GM12878 (cell line): ENCODE results near the gene CORO2B. TPM values are rescaled to one million over a fixed set of nuclear protein-coding genes. Genes with fewer than 3 reads are reported as not detected.

Source experiments
- ATAC-seq: fragments of 200-7000 bp; cut with Tn5 transposase; 3 replicates; pipeline ENCODE4 v1.9.1; 2020; ENCODE audit warnings: mild to moderate bottlenecking, moderate library complexity
- BruUV-seq: library from RNA; stranded (reverse); fragments of 400-500 nt; replicated peaks from 2 replicates; lab custom pipeline; 2021; lab: Mats Ljungman, UMichigan
- CTCF ChIA-PET: fragments of 300-600 bp; sonication (Branson Sonifier 250); formaldehyde crosslinking; extraction: SDS; loops from one replicate; lab custom pipeline; 2021; ENCODE audit warnings: inconsistent platforms; lab: Yijun Ruan, JAX
- POLR2A ChIA-PET: fragments of 350-600 bp; formaldehyde crosslinking; extraction: SDS; loops from one replicate; lab custom pipeline; 2021; ENCODE audit warnings: inconsistent platforms; lab: Charles Lee
- RAD21 ChIA-PET: fragments of 300-600 bp; sonication (Branson Sonifier 250); formaldehyde crosslinking; loops from one replicate; lab custom pipeline; 2023; ENCODE audit warnings: antibody characterized with exemption; ENCODE audit not compliant: unreplicated experiment; lab: Charles Lee
- SMC1A ChIA-PET: fragments of 300-600 bp; sonication (Branson Sonifier 250); formaldehyde crosslinking; loops from one replicate; lab custom pipeline; 2023; ENCODE audit not compliant: unreplicated experiment, uncharacterized antibody; lab: Charles Lee
- DNase-seq: peaks from one replicate; pipeline ENCODE4 v3.0.0-alpha.2; 2011; ENCODE audit warnings: low read depth, low spot score
- FAIRE-seq: peaks from 3 replicates; lab custom pipeline; 2011; peaks lifted over from hg19 to GRCh38; lab: Jason Lieb, UNC
- H2AFZ ChIP-seq: 2 replicates; pipeline ENCODE4 v1.6.0; 2011; ENCODE audit warnings: low read depth, low read length, control low read depth; ENCODE audit not compliant: control insufficient read depth
- H3K27ac ChIP-seq: 2 replicates; pipeline ENCODE4 v1.5.1; 2011; ENCODE audit warnings: control low read depth; ENCODE audit not compliant: control insufficient read depth, insufficient read depth
- H3K27me3 ChIP-seq, 2 experiments: replicated peaks in 1 of 2; 2 replicates each; pipeline versions ENCODE4 v1.6.0 to v1.6.1; 2011; ENCODE audit warnings: low read length in 1 of 2; ENCODE audit not compliant: control insufficient read depth in 2 of 2, insufficient read depth in 2 of 2
- H3K36me3 ChIP-seq, 2 experiments: 2 replicates each; pipeline ENCODE4 v1.5.1; 2011; ENCODE audit warnings: low read length in 1 of 2; ENCODE audit not compliant: control insufficient read depth in 2 of 2, insufficient read depth in 2 of 2
- H3K4me1 ChIP-seq: 2 replicates; pipeline ENCODE4 v1.6.1; 2011; ENCODE audit warnings: mild to moderate bottlenecking, low read length, moderate library complexity, mixed read lengths; ENCODE audit not compliant: control insufficient read depth, insufficient read depth
- H3K4me2 ChIP-seq: 2 replicates; pipeline ENCODE4 v1.6.0; 2011; ENCODE audit warnings: control low read depth; ENCODE audit not compliant: control insufficient read depth, insufficient read depth
- H3K4me3 ChIP-seq: fragments of 200-600 bp; sonication (generic); 2 replicates; pipeline ENCODE4 v1.5.1; 2016
- H3K79me2 ChIP-seq: 2 replicates; pipeline ENCODE4 v1.6.0; 2011; ENCODE audit warnings: low read length; ENCODE audit not compliant: control insufficient read depth, insufficient read depth
- H3K9ac ChIP-seq: 2 replicates; pipeline ENCODE4 v1.8.0; 2011; ENCODE audit warnings: low read length, control low read depth, mixed read lengths; ENCODE audit not compliant: control insufficient read depth, insufficient read depth
- H3K9me3 ChIP-seq: replicated peaks from 3 replicates; pipeline ENCODE4 v1.5.1; 2011; ENCODE audit warnings: mild to moderate bottlenecking, low read length; ENCODE audit not compliant: control insufficient read depth, insufficient read depth
- H4K20me1 ChIP-seq: 2 replicates; pipeline ENCODE4 v1.6.0; 2011; ENCODE audit not compliant: control insufficient read depth, insufficient read depth
- EZH2 ChIP-seq: IDR thresholded peaks from 2 replicates; pipeline ENCODE4 v1.6.1; 2012; ENCODE audit warnings: low read depth, mild to moderate bottlenecking, control low read depth, inconsistent platforms, low read length, borderline replicate concordance; ENCODE audit not compliant: control insufficient read depth
- HCFC1 ChIP-seq: fragments of 150-350 bp; IDR thresholded peaks from 2 replicates; pipeline ENCODE4 v1.6.1; 2014; ENCODE audit warnings: low read length
- HDGF ChIP-seq: fragments of 450-650 bp; IDR thresholded peaks from 2 replicates; pipeline ENCODE4 v1.6.1; 2016; ENCODE audit warnings: antibody characterized with exemption
- JUNB ChIP-seq: IDR thresholded peaks from 2 replicates; pipeline ENCODE4 v1.6.1; 2016; ENCODE audit warnings: antibody characterized with exemption, mild to moderate bottlenecking
- NRF1 ChIP-seq: conservative IDR thresholded peaks from 2 replicates; pipeline ENCODE4 v1.6.1; 2011; ENCODE audit warnings: mild to moderate bottlenecking, low read depth, low read length, improper control_type of control experiment
- TCF7 ChIP-seq: IDR thresholded peaks from 2 replicates; pipeline ENCODE4 v1.6.1; 2014; ENCODE audit warnings: antibody characterized with exemption, borderline replicate concordance
- WGBS: methylation state at CpG from one replicate; pipeline ENCODE4 v1.1.6; 2016; ENCODE audit warnings: low lambda C conversion rate; ENCODE audit not compliant: insufficient replicate concordance, insufficient coverage; ENCODE audit errors: missing lambda C conversion rate; 5-methylcytosine and 5-hydroxymethylcytosine counted together
- in situ Hi-C: fragments of 300-500 bp; cut with MboI; formaldehyde crosslinking; loops from 9 replicates; pipeline ENCODE4 v1.14.3; 2018; ENCODE audit warnings: mixed read lengths
- intact Hi-C: fragments of 100-400 bp; cut with micrococcal nuclease; formaldehyde crosslinking; loops from one replicate; pipeline ENCODE4 v1.14.2; 2022; ENCODE audit not compliant: unreplicated experiment
- polyA plus RNA-seq, 11 experiments: library from polyadenylated mRNA; depleted of rRNA in 4 of 11; unstranded in 6 of 11; stranded (reverse) in 5 of 11; fragments of >200 nt; fragmentation: Nextera tagmentation in 4 of 11; fragmentation: Illumina TruSeq in 1 of 11; extraction: Ambion mirVana in 4 of 11; extraction: Trizol in 1 of 11; gene quantifications; 1 replicate in 1 of 11; 2 replicates in 10 of 11; pipeline versions ENCODE4 v1.2.1 to v1.2.3, GENCODE V29; 2011 to 2016; ENCODE audit warnings: inconsistent platforms in 2 of 11, missing spikeins in 2 of 11, low read depth in 1 of 11
- total RNA-seq, 4 experiments: library from RNA; depleted of rRNA in 3 of 4; stranded (reverse); fragments of >200 nt in 3 of 4; fragmentation: Illumina TruSeq in 1 of 4; extraction: Trizol in 1 of 4; gene quantifications; 2 replicates each; pipeline versions ENCODE4 v1.2.1 to v1.2.3, GENCODE V29; 2013 to 2021
- TF ChIP-seq, protein P1 (sequence below): IDR thresholded peaks from 2 replicates; pipeline ENCODE4 v1.6.1; 2012; ENCODE audit warnings: low read depth, low read length, improper control_type of control experiment
- TF ChIP-seq, protein P2 (sequence below): fragments of 450-650 bp; formaldehyde crosslinking; IDR thresholded peaks from 2 replicates; pipeline ENCODE4 v1.4.0; 2020; ENCODE audit warnings: mild to moderate bottlenecking, moderate library complexity
- TF ChIP-seq, protein P3 (sequence below): IDR thresholded peaks from 2 replicates; pipeline ENCODE4 v1.6.1; 2012; ENCODE audit warnings: low read depth, low read length, improper control_type of control experiment

CORO2B gene
- total and polyA plus RNA-seq, 10 of the 15 experiments (the other 5 are each of a cell fraction or from before 2014, with no cell fraction given): 0.05 to 0.73 (median 0.13) TPM; not detected in 4

DNA sequence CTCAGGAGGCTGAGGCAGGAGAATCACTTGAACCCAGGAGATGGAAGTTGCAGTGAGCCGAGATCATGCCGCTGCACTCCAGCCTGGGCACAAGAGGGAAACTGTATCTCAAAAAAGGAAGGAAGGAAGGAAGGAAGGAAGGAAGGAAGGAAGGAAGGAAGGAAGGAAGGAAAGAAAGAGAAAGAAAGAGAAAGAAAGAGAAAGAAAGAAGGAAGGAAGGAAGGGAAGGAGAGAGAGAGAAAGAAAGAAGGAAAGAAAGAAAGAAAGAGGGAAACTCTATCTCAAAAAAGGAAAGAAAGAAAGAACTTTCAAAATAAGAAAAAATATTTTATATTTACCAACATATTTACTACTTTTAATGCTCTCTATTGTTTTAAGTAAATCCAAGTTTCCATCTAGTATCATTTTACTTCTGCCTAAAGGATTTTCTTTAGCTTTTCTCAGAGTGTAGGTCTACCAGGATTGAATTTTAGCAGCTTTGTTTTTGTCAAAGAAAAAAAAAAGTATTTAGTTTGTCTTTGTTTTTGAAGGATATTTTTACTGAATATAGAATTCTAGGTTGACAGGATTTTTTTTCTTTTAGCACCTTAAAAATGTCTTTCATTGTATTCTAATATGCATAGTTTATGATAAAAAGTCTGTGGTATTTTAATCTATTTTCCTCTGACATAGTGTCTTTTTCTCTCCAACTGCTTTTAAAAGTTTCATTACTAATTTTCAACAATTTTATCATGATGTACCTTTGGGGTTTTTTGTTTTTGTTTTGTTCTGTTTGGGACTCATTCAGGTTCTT is 47.2 kb upstream of the CORO2B start (continued):
- TF ChIP-seq HDGF (no peak), EZH2 (no peak)
- TF ChIP-seq, protein P1, sequence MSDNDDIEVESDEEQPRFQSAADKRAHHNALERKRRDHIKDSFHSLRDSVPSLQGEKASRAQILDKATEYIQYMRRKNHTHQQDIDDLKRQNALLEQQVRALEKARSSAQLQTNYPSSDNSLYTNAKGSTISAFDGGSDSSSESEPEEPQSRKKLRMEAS: no peak

DNA sequence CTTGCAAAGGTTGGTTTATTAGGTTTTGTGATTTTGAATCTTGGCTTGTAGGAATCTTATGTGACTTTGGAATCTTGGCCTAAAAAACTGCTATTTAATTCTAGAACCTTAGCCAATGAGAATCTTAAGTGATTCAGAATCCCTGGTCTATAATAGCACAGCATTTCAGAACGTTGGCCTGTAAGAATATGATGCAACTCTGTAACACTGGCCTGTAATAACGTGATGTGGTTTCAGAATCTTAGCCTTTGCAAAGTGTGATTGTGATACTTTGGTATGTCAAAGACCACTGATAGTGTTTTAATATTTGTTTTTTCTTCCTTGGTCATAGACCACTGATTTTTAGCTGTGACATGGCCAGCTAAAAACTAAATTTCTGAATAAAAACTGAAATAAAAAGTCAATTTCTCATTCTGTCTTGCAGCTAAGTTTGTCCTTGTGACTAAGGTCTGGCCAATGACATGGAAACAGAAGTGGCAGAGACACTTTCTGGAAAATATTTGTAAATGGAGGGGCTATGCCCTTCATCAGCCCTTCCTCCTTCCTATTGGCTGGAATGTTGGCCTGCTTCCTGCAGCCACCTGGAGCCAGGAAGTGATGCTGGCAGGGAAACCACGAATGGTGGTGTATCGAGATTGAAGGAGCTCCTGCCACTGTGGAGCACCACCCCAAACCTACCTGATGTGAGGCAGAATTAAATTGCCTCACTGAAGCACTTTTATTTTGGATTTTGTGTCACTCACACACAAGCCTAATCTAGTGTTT is 42.3 kb upstream of the CORO2B start:
- in situ Hi-C loops: no loop called here
- H3K27ac ChIP-seq: no peak overlapping the region
- no peak overlapping the region for H3K4me2 ChIP-seq
- no peaks in the 10 kb centered on the region for H3K79me2 ChIP-seq
- intact Hi-C loops: loop anchor here (10.0 kb wide), 1 partner anchor 152 kb away; no protein-coding TSS in a partner anchor
- H4K20me1 ChIP-seq: no peaks in the 10 kb centered on the region
- no peak overlapping the region for H2AFZ ChIP-seq
- no peaks in the 10 kb centered on the region for H3K27me3 ChIP-seq
- H3K36me3 ChIP-seq: no peaks in the 10 kb centered on the region
- 10% methylated on average over 4 of the region's 4 CpGs for WGBS
- ATAC-seq (peak; percentile 54), FAIRE-seq (no peak), DNase-seq (no peak)
- no TSS peak for BruUV-seq
- SMC1A ChIA-PET: interaction anchor here (1.2 kb wide), 1 partner anchor 138 kb away, joined by 3 read pairs; no protein-coding TSS in a partner anchor
- no peak overlapping the region for H3K4me3 ChIP-seq
- H3K4me1 ChIP-seq: no peaks in the 10 kb centered on the region
- H3K9me3 ChIP-seq: no peaks in the 10 kb centered on the region; the same call in 2 of the 3 replicates
- CTCF ChIA-PET: interaction anchor here (1.5 kb wide), 1 partner anchor 17 kb away, joined by 5 read pairs; no protein-coding TSS in a partner anchor
- POLR2A ChIA-PET: no interaction called here
- RAD21 ChIA-PET: no interaction called here
- TF ChIP-seq NRF1: no peak
- TF ChIP-seq, protein P2, sequence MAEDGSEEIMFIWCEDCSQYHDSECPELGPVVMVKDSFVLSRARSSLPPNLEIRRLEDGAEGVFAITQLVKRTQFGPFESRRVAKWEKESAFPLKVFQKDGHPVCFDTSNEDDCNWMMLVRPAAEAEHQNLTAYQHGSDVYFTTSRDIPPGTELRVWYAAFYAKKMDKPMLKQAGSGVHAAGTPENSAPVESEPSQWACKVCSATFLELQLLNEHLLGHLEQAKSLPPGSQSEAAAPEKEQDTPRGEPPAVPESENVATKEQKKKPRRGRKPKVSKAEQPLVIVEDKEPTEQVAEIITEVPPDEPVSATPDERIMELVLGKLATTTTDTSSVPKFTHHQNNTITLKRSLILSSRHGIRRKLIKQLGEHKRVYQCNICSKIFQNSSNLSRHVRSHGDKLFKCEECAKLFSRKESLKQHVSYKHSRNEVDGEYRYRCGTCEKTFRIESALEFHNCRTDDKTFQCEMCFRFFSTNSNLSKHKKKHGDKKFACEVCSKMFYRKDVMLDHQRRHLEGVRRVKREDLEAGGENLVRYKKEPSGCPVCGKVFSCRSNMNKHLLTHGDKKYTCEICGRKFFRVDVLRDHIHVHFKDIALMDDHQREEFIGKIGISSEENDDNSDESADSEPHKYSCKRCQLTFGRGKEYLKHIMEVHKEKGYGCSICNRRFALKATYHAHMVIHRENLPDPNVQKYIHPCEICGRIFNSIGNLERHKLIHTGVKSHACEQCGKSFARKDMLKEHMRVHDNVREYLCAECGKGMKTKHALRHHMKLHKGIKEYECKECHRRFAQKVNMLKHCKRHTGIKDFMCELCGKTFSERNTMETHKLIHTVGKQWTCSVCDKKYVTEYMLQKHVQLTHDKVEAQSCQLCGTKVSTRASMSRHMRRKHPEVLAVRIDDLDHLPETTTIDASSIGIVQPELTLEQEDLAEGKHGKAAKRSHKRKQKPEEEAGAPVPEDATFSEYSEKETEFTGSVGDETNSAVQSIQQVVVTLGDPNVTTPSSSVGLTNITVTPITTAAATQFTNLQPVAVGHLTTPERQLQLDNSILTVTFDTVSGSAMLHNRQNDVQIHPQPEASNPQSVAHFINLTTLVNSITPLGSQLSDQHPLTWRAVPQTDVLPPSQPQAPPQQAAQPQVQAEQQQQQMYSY (CRISPR knock-in tag): no peak
- TF ChIP-seq HCFC1: no peak
- TF ChIP-seq, protein P3, sequence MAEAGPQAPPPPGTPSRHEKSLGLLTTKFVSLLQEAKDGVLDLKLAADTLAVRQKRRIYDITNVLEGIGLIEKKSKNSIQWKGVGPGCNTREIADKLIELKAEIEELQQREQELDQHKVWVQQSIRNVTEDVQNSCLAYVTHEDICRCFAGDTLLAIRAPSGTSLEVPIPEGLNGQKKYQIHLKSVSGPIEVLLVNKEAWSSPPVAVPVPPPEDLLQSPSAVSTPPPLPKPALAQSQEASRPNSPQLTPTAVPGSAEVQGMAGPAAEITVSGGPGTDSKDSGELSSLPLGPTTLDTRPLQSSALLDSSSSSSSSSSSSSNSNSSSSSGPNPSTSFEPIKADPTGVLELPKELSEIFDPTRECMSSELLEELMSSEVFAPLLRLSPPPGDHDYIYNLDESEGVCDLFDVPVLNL: no peak
- TF ChIP-seq JUNB: no peak
- TF ChIP-seq TCF7: no peak
- TF ChIP-seq, all 136 proteins: peak for 0
- H3K9ac ChIP-seq: no peak overlapping the region
